Measurements from ENCODE around the gene SLMAP.

The SLMAP gene

DNA sequence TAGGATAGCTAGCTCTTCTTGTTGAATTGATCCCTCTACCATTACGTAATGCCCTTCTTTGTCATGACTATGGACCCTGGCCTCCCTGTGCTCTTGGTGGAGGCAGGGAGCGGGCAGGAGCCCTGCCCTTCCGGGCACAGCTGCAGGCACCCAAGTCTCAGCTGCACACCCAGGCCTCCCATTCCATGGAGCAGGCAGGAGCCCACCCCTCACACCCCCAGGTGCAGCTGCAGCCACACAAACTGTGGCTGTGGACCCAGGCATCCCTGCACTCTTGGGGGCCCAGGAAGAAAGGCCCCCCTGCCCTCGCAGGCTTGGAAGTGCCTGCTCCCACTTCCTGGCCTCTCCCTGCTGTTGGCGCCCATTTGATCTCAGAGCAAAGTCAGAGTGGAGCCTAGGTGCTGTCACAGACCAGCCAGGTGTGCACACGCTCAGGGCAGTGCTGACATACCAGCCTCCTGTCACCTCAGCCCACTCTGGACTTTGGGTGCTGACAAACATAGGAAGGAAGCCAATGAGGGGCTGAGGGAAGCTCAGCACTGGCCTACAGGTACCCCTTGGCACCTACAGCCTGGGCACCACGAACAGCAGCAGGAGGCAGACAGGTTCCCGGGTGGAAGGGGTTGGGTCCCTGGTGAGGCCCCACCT, 53.0 kb downstream of the SLMAP start:
- no peak overlapping the region for H3K4me3 ChIP-seq (ENCODE audit: control insufficient read depth, low read depth, low read length)
- no peak for DNase-seq (ENCODE audit: low read depth)
- TF ChIP-seq, protein P1, sequence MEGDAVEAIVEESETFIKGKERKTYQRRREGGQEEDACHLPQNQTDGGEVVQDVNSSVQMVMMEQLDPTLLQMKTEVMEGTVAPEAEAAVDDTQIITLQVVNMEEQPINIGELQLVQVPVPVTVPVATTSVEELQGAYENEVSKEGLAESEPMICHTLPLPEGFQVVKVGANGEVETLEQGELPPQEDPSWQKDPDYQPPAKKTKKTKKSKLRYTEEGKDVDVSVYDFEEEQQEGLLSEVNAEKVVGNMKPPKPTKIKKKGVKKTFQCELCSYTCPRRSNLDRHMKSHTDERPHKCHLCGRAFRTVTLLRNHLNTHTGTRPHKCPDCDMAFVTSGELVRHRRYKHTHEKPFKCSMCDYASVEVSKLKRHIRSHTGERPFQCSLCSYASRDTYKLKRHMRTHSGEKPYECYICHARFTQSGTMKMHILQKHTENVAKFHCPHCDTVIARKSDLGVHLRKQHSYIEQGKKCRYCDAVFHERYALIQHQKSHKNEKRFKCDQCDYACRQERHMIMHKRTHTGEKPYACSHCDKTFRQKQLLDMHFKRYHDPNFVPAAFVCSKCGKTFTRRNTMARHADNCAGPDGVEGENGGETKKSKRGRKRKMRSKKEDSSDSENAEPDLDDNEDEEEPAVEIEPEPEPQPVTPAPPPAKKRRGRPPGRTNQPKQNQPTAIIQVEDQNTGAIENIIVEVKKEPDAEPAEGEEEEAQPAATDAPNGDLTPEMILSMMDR (IDR thresholded peaks at IDR 0.05; ENCODE audit: control insufficient read depth, insufficient read depth, low read depth, low read length, missing control alignments) = no peak

DNA sequence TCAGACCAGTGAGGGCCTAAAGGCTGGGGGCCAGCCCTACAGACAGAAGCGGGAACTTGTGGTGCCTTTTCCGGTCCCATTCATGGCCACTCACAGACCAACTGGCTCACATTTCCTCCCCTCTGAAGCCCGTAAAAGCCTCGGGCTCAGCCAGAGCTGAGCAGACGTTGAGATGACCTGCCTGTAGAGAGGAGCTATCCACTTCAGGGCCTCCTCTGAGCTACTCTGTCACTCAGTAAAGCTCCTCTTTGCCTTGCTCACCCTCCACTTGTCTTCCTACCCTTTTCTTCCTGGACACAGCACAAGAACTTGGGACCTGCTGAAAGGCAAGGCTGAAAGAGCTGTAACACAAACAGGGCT, 53.5 kb downstream of the SLMAP start:
- no peak overlapping the region for H3K4me3 ChIP-seq (ENCODE audit: control insufficient read depth, low read depth, low read length)
- DNase-seq (ENCODE audit: low read depth) = no peak
- TF ChIP-seq, protein P1 (IDR thresholded peaks at IDR 0.05; ENCODE audit: control insufficient read depth, insufficient read depth, low read depth, low read length, missing control alignments) = no peak

DNA sequence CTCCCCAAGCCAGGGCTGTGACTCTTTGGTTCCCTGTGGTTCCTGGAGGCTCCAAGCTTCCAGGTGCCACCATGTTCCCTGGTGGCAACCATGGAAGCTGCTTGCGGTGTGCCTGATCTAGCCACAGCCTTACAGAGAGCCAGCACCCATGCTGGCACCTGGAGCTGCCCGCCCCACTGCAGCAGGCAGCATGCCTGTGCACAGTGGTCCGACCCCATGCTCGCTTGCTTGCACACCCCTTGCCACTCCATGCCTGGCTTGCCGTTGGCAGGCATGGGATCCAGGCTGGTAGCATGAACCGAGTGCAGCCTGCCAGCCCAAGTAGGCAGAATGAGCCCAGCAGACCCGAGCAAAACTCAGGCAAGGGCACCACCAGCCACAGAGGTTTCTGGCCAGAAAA, 53.9 kb downstream of the SLMAP start:
- H3K4me3 ChIP-seq (ENCODE audit: control insufficient read depth, low read depth, low read length) = no peak overlapping the region
- DNase-seq (ENCODE audit: low read depth) = no peak
- TF ChIP-seq, protein P1 (IDR thresholded peaks at IDR 0.05; ENCODE audit: control insufficient read depth, insufficient read depth, low read depth, low read length, missing control alignments) = no peak

DNA sequence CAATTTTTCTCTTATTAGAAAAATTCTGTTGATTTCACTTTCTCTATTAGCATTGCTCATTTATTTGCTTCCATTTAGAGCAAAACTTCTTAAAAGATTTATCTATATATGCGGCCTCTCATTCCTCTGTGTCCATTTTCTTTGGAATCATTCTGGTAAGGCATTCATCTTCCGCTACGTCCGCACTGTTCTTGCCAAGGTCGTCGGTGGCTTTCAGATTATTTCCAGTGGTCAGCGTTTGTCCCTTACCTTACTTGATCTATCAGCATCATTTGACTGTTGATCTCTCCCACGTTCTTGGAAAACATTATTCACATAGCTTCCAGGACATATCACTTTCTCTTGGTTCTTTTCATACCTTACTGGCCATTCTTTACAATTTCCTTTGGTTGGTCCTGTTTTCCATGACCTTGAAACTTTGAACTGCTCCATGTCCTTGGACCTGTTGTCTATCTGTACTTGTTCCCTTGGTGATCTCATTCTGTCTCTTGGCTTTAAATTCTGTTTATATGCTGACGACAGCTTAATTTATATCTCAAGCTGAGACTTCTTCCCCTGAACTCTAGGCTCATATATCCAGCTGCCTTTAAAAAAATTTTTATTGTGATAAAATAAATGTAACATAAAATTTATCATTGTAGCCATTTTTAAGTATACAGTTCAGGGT, 54.5 kb downstream of the SLMAP start:
- TF ChIP-seq, protein P1 (IDR thresholded peaks at IDR 0.05; ENCODE audit: control insufficient read depth, insufficient read depth, low read depth, low read length, missing control alignments) = no peak
- no peak overlapping the region for H3K4me3 ChIP-seq (ENCODE audit: control insufficient read depth, low read depth, low read length)
- no peak for DNase-seq (ENCODE audit: low read depth)

DNA sequence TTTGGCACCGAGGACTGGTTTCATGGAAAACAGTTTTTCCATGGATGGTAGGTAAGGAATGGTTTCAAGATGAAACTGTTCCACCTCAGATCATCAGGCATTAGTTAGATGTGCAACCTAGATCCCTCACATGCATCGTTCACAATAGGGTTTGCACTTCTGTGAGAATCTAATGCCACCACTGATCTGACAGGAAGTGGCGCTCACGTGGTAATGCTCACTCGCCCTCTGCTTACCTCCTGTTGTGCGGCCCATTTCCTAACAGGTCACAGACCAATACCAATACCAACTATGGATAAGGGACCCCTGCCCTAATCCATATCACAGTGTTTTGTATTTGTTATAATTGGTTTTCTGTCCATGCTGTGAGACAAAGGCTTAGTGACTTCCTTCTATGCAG, 58.9 kb downstream of the SLMAP start:
- TF ChIP-seq, protein P1 (IDR thresholded peaks at IDR 0.05; ENCODE audit: control insufficient read depth, insufficient read depth, low read depth, low read length, missing control alignments) = no peak
- DNase-seq (ENCODE audit: low read depth) = no peak
- H3K4me3 ChIP-seq (ENCODE audit: control insufficient read depth, low read depth, low read length) = no peak overlapping the region

DNA sequence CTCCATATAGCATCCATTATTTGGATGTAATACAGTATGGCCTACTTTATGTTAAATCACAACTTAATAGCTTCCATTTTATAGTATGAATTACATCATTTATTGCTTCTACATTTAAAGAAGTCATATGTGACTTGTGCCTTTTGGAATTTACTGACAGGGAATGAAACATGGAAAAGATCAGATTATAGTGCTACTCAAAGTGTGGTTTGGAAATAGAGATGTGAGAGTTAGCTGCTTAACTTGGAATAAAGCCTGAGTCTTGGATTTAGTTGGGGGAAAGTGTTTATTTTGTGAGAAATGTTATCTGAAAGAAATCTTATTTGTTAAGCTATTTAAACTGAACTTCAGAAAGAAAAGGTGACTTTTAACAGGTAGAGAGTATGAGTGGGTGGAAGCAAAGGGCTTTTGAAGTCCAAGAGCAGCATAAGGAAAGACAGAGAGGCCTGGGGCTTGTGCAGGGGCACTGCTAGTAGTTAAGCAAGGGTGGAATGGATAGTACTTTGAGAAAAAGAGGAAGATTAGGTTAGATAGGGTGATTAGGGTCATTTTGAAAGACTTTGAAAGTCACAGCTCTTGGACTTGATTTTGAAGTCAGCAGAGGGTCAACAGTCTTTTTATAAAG, 60.5 kb downstream of the SLMAP start:
- no peak overlapping the region for H3K4me3 ChIP-seq (ENCODE audit: control insufficient read depth, low read depth, low read length)
- no peak for DNase-seq (ENCODE audit: low read depth)
- TF ChIP-seq, protein P1 (IDR thresholded peaks at IDR 0.05; ENCODE audit: control insufficient read depth, insufficient read depth, low read depth, low read length, missing control alignments) = no peak

All from AG09309 (cell line).